Stimulated activated CD4-positive, alpha-beta T cell treated with anti-CD3 and anti-CD28 coated beads, Interleukin-1b, Interleukin-23, amount 100 ng/mL, for 48 hours (primary cell): ENCODE results near the gene PSTK.

Experiments
- DNase-seq: peaks from one replicate; pipeline ENCODE4 v3.0.0-alpha.2; 2020

Gene PSTK

GRCh38 chr10:122980209-122981065 lies at the start of gene PSTK:
TSS of gene PSTK (plus strand) at chr10:122980401. CDS start at chr10:122980480, 79 bp downstream.
- peak; percentile 89 for DNase-seq

- no peak for DNase-seq
Observed at GRCh38 chr10:122931088-122931906, 48.9 kb upstream of the PSTK start.

- DNase-seq = no peak
Observed at GRCh38 chr10:122939133-122939855, 40.9 kb upstream of the PSTK start.

- DNase-seq = no peak
Observed at GRCh38 chr10:122939856-122940543, 40.2 kb upstream of the PSTK start.

GRCh38 chr10:122949296-122949695 lies 30.9 kb upstream of the PSTK start:
- DNase-seq = no peak

GRCh38 chr10:122953902-122954730 lies 26.1 kb upstream of the PSTK start, which contains the start of gene C10orf88:
TSS of gene C10orf88 (minus strand) at chr10:122954227. CDS start at chr10:122954178, 49 bp downstream.
- peak; percentile 98 for DNase-seq

GRCh38 chr10:122954731-122955050 lies 25.5 kb upstream of the PSTK start:
- no peak for DNase-seq

GRCh38 chr10:122955892-122956291 lies 24.3 kb upstream of the PSTK start:
- no peak for DNase-seq

GRCh38 chr10:122957474-122957873 lies 22.7 kb upstream of the PSTK start:
- DNase-seq = no peak

- peak; percentile 26 for DNase-seq
Observed at GRCh38 chr10:122962405-122962804, 17.8 kb upstream of the PSTK start.

- no peak for DNase-seq
Observed at GRCh38 chr10:122966879-122967278, 13.3 kb upstream of the PSTK start.

- DNase-seq = no peak
Observed at GRCh38 chr10:122968698-122969097, 11.5 kb upstream of the PSTK start.

GRCh38 chr10:122974023-122974422 lies 6.2 kb upstream of the PSTK start:
- DNase-seq = no peak

- no peak for DNase-seq
Observed at GRCh38 chr10:122974543-122975064, 5.6 kb upstream of the PSTK start.

- no peak for DNase-seq
Observed at GRCh38 chr10:122981066-122981464, 864 bp downstream of the PSTK start.

- DNase-seq = no peak
Observed at GRCh38 chr10:122983898-122984297, 3.7 kb downstream of the PSTK start.

- DNase-seq = no peak
Observed at GRCh38 chr10:122984708-122985107, 4.5 kb downstream of the PSTK start.

GRCh38 chr10:122986335-122986734 lies 6.1 kb downstream of the PSTK start:
- DNase-seq = no peak

- no peak for DNase-seq
Observed at GRCh38 chr10:122988501-122988900, 8.3 kb downstream of the PSTK start.

GRCh38 chr10:122990278-122990677 lies 10.1 kb downstream of the PSTK start:
- no peak for DNase-seq

GRCh38 chr10:122992031-122992585 lies 11.9 kb downstream of the PSTK start:
- no peak for DNase-seq
